NCI-H526 (cell line): ENCODE data around the gene GRHL3.

Experiments used
- DNase-seq, 2 experiments: peaks; one replicate each; lab custom pipeline; 2025; lab: John Stamatoyannopoulos, UW

GRHL3 gene

GRCh38 chr1:24317956-24318614 lies 1.1 kb upstream of the GRHL3 start:
- DNase-seq: no peak

GRCh38 chr1:24318615-24319311 lies 394 bp upstream of the GRHL3 start:
- DNase-seq: no peak

DNA sequence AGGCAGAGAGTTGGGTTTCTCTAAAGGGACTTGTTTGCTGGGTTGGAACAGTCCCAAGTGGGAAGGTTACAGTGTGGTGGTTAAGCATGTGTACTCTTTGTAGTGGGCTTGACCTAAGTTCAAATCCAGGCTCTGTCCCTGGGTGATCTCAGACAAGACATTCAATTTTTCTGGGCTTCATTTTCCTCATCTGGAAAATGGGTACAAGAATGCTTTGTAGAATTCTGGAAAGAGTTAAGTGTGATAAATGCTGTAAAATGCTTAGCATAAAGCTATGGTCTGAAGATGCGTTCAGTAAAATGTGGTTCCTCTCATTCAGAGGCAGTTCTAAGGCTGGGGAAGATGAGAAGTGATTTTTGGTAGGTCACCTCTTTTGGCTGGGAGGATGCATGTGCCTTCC lies 805 bp downstream of the GRHL3 start:
- no peak for DNase-seq

- DNase-seq: no peak
These were observed 2.0 kb downstream of the GRHL3 start for GRCh38 chr1:24321126-24321525.

DNA sequence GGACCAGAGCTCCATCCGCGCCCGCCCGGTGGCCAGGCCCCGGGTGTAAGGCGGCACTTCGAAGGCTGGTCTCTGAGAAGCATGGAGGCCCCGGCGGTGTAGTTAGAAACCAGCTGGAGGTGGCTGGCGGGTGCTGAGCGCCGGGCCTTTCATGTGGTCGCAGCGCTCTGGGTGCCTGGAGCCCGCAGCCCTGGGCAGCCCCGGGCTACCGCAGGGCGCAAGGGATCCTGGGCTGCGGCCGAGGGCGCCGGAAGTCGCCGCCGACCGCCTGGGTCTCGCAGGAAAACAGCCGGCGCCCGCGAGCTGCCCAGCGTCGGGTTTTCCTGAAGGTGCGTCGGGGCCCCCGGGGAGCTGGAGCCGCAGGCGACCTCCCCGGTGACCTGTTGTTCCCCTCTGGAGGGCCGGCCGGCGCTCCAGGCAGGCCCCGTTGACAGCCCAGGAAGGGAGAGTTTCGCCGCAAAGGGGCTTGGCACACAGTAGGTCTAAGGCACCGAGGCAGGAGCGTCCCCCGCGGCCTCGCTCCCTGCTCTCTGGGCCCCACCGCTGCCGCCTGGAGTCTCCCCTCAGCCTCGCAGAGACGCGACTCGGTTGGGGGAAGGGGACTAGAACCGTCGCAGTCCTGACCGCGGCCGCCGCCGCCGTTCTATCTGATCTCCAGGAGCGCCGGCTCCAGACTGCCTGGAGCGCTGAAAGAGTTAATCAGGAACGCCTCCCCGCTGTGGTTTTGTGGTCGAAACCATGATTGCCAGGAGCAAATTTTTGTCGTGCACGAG lies 2.7 kb downstream of the GRHL3 start:
- peak; percentile 60 to 69 for DNase-seq

DNA sequence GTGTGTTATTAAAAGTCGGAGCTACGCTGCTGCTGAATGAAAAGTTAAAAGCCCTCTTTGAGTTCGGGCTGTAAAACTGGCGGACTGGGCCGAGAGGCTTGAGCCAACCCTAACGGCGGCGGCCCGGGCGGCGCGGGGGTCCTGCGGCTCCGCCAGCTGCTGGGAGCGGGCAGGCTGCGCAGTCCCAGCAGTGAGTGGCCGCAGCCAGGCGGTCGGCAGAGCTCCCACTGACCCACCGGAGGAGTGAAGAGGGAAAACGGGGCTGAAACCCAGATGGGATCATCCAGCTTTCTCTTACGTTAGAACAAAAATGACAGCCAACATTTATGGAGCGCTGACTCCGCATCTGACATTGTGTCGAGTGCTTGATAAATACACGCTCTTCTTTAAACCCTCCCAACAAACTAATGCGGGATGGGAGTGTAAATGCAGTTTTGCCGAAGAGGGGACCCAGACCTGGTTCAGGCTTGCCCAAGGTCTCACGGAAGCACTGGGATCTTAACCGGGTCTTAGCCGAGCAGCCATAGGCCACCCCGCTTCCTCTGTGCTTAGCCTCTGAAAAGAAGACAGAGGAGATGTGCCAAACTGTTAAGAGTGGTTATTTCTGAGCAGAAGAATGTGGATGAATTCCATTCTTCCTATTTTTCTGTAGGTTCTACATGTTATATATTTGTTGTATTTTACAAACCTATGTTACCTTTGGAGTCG lies 3.5 kb downstream of the GRHL3 start:
- DNase-seq: no peak

DNA sequence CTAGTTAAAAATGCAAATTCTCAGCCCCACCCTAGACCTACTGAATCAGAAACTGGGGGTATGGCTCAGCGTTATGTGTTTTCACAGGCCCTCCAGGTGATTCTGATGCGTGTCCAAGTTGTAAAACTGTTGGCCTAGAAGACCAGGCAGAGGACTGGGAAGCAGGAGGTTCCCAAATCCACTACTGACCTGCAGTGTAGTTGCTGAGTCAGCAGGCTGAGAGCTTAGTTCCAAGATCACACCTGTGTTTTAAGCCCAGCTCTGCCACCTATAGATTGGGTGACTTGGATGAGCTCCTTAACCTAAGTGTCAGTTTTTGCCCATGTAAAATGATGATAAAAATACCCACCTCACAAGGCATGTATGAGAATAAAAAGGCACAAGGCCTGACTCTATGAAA lies 4.1 kb downstream of the GRHL3 start:
- DNase-seq: no peak

DNA sequence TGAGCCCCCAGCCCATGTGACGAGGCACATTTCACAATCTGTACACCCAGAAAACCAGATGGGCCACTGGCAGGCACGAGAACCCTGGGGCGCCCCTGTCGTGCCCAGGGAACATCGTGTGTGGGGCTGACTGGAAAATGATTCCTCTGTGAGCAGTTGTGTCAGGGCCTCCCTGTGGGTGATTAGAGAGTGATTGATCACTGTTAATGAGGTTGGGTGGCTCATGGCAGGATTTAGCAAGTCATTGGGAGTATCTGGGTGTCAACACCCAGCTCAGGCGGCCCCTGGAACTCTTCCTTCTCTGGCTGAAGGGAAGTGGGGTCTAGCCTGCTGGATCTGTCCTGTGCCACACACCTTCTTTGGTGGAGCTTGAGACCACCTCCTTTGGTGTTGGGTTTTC lies 5.7 kb downstream of the GRHL3 start:
- no peak for DNase-seq

DNA sequence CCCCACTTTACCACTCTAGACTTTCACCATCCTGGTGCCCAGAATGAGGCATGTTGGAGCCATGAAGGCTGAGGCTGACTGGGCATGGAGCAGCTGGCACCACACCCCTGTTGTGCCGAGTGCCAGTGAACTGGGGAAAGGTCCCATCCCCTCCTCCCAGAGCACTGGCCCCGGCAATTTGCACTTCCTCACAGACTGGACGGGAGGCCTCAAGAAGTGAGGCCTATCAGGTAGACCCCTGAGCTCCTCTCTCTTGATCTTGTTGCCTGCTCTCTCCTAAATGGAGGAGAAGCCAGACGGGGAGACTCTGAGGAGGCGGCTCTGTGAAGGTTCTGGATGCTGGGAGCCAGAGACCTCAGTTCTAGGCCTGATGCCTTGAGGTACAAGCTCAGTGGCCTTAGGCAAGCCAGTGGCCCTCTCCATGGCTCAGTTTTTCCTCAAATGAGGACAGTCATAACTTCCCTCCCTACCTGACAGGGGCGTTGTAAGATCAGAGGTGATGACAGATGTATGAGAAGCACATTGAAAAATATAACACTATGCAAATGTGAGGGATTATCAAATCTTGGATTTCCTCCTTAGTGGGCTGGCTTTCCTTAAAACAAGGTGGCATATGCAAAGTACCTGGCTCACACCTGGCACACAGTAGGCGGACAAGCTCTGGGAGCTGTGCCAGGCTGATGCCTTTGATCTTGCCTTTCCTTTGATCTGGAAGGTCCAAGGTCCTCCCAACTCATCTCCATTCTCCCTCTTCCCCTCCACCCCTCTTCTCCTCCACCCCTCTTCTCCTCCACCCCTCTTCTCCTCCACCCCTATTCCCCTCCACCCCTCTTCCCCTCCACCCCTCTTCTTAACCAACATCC lies 6.7 kb downstream of the GRHL3 start:
- DNase-seq: no peak

- DNase-seq: no peak
These were observed 8.3 kb downstream of the GRHL3 start for GRCh38 chr1:24327486-24327885.

GRCh38 chr1:24327891-24328290 lies 8.7 kb downstream of the GRHL3 start:
- DNase-seq: no peak

- DNase-seq: no peak
These were observed 10.2 kb downstream of the GRHL3 start for GRCh38 chr1:24329331-24329730.

- no peak for DNase-seq
These were observed 10.8 kb downstream of the GRHL3 start for GRCh38 chr1:24329797-24330543.

DNA sequence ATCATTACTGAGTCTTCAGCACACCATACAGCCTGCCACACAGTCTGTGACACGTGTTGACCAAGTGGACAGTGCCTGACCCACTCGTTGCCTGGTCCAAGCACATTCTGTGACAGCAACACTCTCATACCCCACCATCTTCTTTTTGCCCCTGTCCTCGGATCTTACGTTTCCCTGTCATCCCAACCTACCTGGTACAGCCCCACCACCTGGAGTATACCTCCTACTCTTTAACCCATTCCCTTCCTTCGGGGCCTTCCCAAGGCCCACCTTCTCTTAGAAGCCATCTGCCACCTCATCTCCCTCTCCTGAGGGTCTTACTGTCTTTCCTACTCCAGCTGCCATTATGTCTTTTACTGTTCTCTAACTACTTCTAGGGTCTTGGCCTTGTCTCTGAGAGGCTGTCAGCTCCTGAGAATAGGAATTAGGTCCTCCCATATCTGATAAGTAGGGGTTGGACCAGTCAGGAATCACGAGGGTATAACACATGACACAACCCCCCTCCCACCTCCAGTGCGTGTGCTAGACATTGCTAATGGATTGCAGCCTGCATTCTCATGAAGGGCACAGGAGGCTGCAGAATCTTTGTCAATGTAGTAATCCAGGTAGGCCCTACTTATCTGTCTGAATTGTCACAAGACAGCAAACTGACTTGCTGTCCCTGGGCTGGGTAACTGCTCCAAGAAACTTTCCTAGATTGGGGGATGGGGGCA lies 13.0 kb downstream of the GRHL3 start:
- no peak for DNase-seq

DNA sequence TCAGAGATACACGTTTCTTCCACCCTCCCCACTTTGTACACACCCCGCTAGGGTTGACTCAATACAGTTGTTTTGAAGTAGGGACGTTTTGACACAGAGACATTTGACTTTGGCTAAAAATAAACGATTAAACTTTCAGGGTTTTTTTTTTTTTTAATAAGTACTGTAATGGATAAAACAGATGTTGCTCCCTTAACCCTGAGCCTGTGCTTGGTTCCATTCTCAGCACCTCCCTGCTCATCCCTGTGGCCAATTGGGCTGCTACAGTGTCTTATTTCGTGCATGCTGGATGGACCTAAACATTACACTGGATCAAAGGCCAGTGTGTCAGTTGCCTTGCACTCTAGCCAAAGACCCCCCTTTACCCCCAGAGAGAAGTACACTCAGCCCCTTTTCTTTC lies 16.9 kb downstream of the GRHL3 start:
- DNase-seq: no peak

DNA sequence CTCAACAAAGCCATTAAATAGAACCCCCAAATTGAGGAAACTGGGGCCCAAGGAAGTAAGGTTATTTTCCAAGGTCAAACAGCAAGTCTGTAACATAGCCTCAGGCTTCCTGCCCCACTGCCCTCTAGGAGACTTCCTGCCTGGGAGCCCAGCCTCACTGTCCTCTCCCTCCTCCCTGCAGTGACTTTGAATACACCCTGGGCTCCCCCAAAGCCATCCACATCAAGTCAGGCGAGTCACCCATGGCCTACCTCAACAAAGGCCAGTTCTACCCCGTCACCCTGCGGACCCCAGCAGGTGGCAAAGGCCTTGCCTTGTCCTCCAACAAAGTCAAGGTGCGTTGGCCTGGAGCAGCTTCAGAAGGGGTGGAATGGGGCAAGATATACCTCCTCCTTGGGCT lies 18.3 kb downstream of the GRHL3 start:
- DNase-seq: no peak

GRCh38 chr1:24338447-24338846 lies 19.3 kb downstream of the GRHL3 start:
- DNase-seq: no peak

DNA sequence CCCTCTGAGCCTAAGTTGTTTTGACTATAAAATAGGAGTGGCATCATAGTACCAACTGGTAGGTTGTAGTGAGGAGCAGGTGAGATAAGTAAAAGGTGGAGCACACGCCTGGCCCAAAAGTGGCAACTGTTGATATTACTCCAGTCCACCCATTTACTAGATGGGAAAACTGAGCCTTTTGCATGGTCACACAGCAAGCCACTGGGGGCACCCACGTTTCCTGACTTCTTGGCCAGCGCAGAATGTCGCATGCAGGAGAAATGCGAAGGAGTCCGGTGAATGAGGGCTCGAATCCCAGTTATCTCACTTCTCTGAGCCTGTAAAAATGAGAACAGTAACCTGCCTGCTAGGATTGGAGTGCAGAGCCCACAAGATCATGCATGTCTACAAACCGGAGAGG lies 20.8 kb downstream of the GRHL3 start:
- DNase-seq: no peak

GRCh38 chr1:24340770-24341169 lies 21.6 kb downstream of the GRHL3 start:
- DNase-seq: no peak

- DNase-seq: peak in 1 of 2 experiments; percentile 34
These were observed 22.1 kb downstream of the GRHL3 start for GRCh38 chr1:24341260-24341659.
